HPDE6-E6E7 (cell line): ENCODE data around the gene CAMTA1.

Experiments
- DNase-seq: peaks from one replicate; pipeline ENCODE4 v3.0.0; 2011; ENCODE audit warnings: missing footprints; ENCODE audit errors: extremely low spot score

The CAMTA1 gene

GRCh38 chr1:7076117-7076516 lies 290.9 kb downstream of the CAMTA1 start:
- no peak for DNase-seq

GRCh38 chr1:7076572-7076971 lies 291.3 kb downstream of the CAMTA1 start:
- no peak for DNase-seq

- DNase-seq = no peak
Measured at GRCh38 chr1:7077136-7077535, 291.9 kb downstream of the CAMTA1 start.

- no peak for DNase-seq
Measured at GRCh38 chr1:7077970-7078369, 292.7 kb downstream of the CAMTA1 start.

- no peak for DNase-seq
Measured at GRCh38 chr1:7079637-7080036, 294.4 kb downstream of the CAMTA1 start.

GRCh38 chr1:7084232-7084894 lies 299.1 kb downstream of the CAMTA1 start:
- no peak for DNase-seq

- DNase-seq = no peak
Measured at GRCh38 chr1:7085521-7085920, 300.3 kb downstream of the CAMTA1 start.

GRCh38 chr1:7086106-7086505 lies 300.9 kb downstream of the CAMTA1 start:
- no peak for DNase-seq

GRCh38 chr1:7087888-7088287 lies 302.6 kb downstream of the CAMTA1 start:
- DNase-seq = no peak

GRCh38 chr1:7089497-7089896 lies 304.2 kb downstream of the CAMTA1 start:
- DNase-seq = no peak

GRCh38 chr1:7093297-7093696 lies 308.0 kb downstream of the CAMTA1 start:
- no peak for DNase-seq

- no peak for DNase-seq
Measured at GRCh38 chr1:7094086-7094485, 308.8 kb downstream of the CAMTA1 start.

GRCh38 chr1:7094509-7094908 lies 309.3 kb downstream of the CAMTA1 start:
- no peak for DNase-seq

- no peak for DNase-seq
Measured at GRCh38 chr1:7095343-7095964, 310.2 kb downstream of the CAMTA1 start.

GRCh38 chr1:7097938-7098592 lies 312.8 kb downstream of the CAMTA1 start:
- DNase-seq = no peak

- no peak for DNase-seq
Measured at GRCh38 chr1:7098641-7099040, 313.4 kb downstream of the CAMTA1 start.

- no peak for DNase-seq
Measured at GRCh38 chr1:7100479-7100878, 315.2 kb downstream of the CAMTA1 start.

- DNase-seq = no peak
Measured at GRCh38 chr1:7101187-7101586, 315.9 kb downstream of the CAMTA1 start.

GRCh38 chr1:7103361-7103782 lies 318.1 kb downstream of the CAMTA1 start:
- DNase-seq = no peak

GRCh38 chr1:7103874-7104273 lies 318.6 kb downstream of the CAMTA1 start:
- no peak for DNase-seq

- DNase-seq = no peak
Measured at GRCh38 chr1:7104339-7104738, 319.1 kb downstream of the CAMTA1 start.

GRCh38 chr1:7105269-7105668 lies 320.0 kb downstream of the CAMTA1 start:
- DNase-seq = no peak

GRCh38 chr1:7106442-7107108 lies 321.3 kb downstream of the CAMTA1 start:
- no peak for DNase-seq
